NCI-H748 (cell line): ENCODE results near the gene MTHFSD.

ENCODE experiments used
- DNase-seq: peaks from one replicate; lab custom pipeline; 2025; ENCODE audit not compliant: unreplicated experiment; lab: John Stamatoyannopoulos, UW

MTHFSD gene

GRCh38 chr16:86584071-86584685, 29.1 kb upstream of the MTHFSD start:
- no peak for DNase-seq

GRCh38 chr16:86581458-86581857, 26.4 kb upstream of the MTHFSD start:
- DNase-seq = no peak

GRCh38 chr16:86580791-86581170, 25.7 kb upstream of the MTHFSD start:
- no peak for DNase-seq

DNA sequence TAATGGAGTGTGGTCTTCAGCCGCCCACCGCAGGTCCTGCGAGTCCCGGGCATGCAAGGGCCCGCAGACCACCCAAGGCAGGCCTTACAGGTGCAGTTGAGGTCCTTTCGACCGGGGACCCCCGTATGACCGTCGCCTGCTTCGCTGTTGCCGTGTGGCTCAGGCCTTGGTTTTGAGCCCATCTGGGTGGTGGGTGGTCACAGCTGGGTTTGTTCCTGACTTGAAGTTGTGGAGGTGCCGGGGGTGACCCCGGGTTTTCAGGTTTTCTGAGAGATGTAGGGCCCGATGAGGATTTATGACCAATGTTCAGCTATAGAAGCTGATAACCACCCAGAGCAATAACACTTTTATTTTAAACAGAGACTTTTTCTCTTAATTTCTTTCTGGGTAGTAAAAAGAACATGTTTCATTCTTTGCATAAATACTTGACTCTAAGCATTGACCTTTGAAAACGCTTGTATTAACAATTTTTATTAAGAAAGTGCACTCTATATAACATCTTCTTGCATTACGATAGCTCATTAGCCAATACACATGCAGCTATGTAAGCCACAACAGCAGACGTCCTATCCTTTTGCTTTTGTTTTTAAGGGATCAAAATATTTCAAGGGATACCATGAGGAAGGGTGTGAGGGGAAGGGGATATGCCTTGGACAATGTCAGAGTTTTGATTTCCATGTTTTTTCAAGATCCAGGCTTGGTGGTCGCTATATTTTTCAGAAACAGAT, 25.2 kb upstream of the MTHFSD start:
- no peak for DNase-seq

DNA sequence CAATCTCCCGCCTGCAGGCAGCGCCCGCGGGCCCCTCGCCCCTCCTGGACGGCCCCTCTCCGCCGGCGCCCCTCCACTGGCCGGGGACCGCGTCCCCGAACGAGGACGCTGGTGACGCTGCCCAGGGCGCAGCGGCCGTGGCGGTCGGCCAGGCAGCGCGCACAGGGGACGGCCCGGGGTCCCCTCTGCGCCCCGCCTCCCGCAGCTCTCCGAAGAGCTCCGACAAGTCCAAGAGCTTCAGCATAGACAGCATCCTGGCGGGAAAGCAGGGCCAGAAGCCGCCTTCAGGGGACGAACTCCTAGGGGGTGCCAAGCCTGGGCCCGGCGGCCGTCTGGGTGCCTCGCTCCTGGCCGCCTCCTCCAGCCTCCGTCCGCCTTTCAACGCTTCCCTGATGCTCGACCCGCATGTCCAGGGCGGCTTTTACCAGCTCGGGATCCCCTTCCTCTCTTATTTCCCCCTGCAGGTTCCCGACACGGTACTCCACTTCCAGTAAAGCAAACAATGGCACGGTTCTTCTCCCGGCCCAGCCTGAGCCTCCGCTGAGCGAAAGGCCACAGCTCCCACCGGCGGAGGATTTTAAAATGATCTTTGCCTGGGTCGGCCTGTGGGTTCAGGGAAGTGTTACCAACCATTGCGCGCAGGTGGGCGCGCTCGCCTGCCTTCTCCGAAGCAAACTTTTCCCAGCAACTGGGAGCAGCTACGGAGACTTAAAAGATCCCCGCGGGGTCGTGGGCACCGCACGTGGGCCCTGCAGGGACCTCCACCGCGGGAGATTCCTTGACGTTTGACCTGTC, 24.4 kb upstream of the MTHFSD start:
- DNase-seq = no peak

- no peak for DNase-seq
Observed at GRCh38 chr16:86578611-86579267, 23.7 kb upstream of the MTHFSD start.

DNA sequence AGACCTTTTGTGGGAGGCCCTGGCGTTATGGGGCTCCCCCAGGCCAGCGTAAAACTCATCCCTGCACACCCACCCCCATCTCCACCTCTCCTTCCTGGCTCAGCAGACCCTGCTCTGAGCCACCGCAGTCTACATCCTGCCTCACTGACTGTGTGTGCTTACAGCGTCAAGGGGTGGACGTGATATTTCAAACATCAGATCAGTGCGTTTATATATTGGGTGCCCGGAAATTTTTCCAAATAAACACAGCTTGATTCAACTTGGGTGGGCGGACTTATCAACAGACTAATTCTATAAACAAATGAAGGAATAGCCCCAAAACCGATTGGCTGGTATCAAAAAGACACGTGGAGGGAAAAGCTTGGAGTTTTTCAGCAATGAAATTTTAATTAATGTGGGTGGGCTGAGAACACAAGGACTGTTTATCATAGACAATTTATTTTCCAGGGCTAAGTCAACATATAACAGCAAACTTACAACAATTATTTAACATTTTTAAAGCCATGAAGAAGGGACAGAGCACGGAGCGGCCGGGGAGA, 23.1 kb upstream of the MTHFSD start, which contains the start of gene FOXL1:
TSS of gene FOXL1 (plus strand) at position 489 of the 539 bp plus-strand sequence. CDS start 175 bp downstream, outside the sequence.
- DNase-seq = no peak

DNA sequence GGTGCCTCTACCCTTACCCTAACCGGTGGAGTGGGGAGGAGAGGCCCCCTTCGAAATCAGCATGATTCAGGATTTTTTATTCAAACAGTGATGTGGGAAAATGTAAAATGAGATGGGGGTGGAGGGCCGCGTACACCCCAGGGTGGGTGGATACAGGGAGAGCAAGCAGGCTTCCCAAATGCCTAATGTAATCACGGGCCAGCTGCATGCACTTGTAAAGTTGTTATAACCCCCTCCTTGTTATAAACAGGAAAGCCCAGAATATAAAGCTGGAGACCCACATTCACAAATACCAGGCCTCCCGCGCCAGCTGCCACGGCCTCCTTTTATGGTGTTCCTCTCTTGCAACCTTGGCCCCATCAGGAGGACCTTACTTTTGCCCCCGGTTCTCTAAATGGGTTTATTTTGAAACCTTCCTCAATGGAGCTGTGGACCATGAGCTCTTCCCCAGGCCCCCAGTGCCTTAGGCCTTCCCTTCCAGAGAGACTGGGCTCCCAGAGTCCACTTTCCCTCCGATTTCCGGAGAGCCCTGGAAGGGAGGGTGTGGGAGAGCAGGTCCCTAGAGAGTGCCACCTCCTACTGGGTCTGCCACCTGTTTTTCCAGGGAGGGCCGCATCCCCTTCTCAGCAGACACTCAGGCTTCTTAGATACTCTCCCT, 22.4 kb upstream of the MTHFSD start:
- DNase-seq = peak; percentile 14

DNA sequence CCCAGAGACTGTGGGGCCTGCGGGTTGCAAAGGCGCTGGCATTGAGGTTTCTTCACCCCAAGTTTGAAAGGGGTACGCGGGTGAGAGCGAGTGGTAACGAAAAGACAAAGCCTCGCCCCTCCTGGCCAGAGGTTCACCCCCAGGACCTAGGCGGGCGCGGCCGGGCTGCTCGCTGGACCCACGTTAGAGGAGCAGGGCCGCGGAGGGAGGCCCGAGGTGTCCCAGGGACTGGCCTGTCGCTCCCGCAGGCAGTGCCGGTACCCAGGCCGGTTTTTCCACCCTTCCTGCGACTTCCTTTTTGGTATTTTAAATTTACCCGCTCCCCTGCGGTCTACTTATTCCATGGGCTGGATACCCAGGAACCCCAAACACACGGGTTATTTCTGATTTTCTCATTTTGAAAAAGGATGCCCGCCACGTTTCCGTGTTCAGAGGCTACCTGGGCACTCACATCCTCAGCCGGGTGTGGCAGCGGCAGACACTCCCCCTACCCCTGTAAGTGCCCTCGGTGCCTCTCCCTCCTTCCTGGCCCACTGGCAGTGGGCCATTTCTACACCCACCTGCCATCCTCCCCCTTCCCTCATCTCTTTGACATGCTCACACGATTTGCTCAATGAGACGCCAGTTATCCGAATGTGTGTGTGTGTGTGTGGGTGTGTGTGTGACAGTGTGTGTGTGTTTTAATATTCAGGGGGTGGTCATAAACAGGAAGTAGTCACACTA, 21.7 kb upstream of the MTHFSD start:
- DNase-seq = peak; percentile 70

GRCh38 chr16:86575754-86576557, 20.9 kb upstream of the MTHFSD start:
- DNase-seq = peak; percentile 77

DNA sequence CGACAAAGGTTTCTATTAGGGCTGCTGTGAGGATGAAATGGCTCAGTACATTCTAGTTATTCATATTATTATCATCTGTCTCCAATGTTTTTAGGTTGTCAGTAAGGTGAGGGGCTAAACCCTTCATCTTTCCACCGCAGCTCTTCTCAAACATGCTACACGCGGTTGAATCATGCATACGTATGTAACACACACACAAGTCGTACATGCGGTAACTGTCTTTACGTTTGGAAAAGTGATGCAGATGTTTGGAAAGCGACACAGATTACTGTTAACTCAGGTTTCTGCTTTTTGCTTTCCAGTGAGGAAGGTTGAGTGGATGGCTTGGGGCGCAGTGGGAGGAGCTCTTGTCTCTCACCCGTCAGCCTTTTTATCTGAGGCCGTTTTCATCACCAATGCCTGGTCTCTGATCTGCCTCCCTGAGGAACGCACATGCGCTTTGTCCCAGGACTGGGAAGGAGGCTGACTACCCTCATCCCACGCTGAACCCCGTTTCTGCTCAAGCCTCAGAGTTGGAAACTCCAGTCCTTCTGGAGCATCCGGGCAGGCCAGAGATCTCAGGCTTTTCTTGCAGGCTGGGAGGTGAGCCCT, 20.2 kb upstream of the MTHFSD start:
- no peak for DNase-seq

DNA sequence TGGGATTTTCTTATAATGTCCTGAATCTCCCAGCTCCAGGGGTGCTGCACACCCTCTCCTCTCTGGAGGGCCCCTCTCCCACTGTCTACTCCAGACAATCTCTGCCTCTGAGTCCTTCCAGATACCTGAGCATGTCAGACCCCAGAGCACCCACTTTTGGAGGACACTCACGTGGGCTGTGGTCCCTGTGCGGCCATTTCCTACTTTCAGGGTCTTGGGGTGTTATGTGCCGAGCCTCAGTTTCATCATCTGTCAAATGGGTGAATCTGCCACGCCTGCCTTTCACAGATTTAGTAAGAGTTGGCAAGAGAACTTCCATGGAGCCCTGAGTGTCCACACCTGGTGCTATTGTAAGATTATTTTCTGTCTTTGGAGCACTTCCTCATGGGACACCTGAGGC, 19.6 kb upstream of the MTHFSD start:
- DNase-seq = no peak

GRCh38 chr16:86573646-86574508, 18.8 kb upstream of the MTHFSD start:
- DNase-seq = no peak

- DNase-seq = no peak
Observed at GRCh38 chr16:86573215-86573614, 18.2 kb upstream of the MTHFSD start.

DNA sequence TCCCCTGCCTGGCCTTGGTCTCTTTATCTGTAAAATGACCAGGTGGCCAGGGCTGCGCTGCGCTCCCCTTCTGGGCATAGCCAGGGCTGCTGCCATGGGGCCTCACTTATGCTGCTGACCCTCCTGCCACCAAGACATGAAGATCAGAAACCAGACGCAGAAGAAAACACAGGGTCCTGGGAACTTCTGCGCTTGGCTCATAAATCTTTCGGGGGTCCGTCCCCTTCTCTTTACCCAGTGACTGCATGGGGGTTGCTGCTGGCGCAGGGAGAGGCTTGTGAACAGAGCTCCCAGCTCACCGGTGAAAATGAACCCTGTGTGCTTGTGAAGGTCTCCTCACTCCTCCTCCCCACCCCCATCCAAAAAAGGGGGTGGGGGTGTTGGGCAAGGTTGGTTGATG, 17.6 kb upstream of the MTHFSD start:
- DNase-seq = no peak

DNA sequence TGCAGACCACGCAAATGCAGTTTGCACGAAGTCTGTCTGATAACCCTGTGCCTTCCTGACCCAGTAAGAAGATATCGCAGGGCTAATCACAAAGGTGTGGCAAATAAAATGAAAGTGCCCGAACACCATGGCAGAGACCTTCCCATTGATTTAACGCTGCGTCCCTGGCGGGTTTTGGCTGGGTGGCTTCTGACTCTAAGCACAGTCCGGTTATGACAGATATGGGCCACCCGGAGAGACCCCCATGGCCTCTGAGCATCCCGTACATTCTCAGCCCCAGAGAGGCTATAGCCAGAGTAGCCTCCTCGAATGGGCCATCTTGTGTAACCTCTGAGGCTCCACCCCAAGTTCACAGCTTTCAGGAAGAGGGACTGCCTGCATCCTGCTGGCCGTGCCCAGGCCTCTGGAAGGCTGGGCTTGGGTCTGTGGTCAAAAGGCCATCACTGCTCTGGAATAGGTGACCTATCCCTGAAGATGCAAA, 17.0 kb upstream of the MTHFSD start:
- no peak for DNase-seq

DNA sequence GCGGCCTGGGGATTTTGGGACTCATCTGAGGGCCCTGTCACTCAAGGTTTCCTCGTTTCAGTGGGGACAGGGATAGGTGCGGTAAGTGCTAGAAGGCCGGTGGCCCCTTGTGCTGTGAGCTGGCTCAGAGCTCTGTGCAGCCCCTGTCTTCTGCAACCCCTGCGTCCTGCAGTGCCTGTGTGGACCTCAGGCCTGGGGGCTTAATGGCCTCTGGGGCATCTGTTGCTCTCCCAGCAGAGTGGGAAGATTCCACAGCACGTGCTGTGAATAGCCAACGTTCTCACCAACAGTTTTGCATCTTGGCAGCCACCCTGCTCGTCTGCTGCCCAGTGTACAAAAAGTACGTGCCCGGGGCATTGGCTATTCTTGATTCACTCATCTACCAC, 16.5 kb upstream of the MTHFSD start:
- DNase-seq = no peak
